AG04450 (cell line): ENCODE data around the gene GSTM3. TPM values are rescaled to one million over a fixed set of nuclear protein-coding genes. Genes with fewer than 3 reads are reported as not detected.
A peak's percentile ranks its signal among the peaks of the same experiment; 100 is the strongest.

Source experiments
- CTCF ChIA-PET: fragments of 300-600, 350-600 bp; formaldehyde crosslinking; extraction: SDS; loops from one replicate; lab custom pipeline; 2022; ENCODE audit warnings: antibody characterized with exemption, inconsistent platforms; lab: Charles Lee
- POLR2A ChIA-PET: fragments of 350-600 bp; formaldehyde crosslinking; extraction: SDS; loops from one replicate; lab custom pipeline; 2021; ENCODE audit warnings: antibody characterized with exemption, inconsistent platforms; lab: Yijun Ruan, JAX
- DNase-seq: peaks from one replicate; pipeline ENCODE4 v3.0.0-alpha.2; 2011; ENCODE audit warnings: low read depth, low spot score
- H3K27ac ChIP-seq: one replicate; pipeline ENCODE4 v1.5.1; 2012; ENCODE audit warnings: low read depth, low read length, control low read depth
- H3K27me3 ChIP-seq: one replicate; pipeline ENCODE4 v1.6.0; 2012; ENCODE audit warnings: low read length; ENCODE audit not compliant: control insufficient read depth, insufficient read depth
- H3K4me3 ChIP-seq: 2 replicates; pipeline ENCODE4 v1.5.1; 2011; ENCODE audit warnings: mild to moderate bottlenecking, low read depth, low read length, control low read depth
- H3K9me3 ChIP-seq: 2 replicates; pipeline ENCODE4 v1.5.1; 2012; ENCODE audit warnings: low read length; ENCODE audit not compliant: control insufficient read depth, insufficient read depth
- polyA plus RNA-seq: library from polyadenylated mRNA; depleted of rRNA; stranded (reverse); fragments of >200 nt; gene quantifications from 2 replicates; pipeline ENCODE4 v1.2.3, GENCODE V29; 2011
- TF ChIP-seq, protein P1 (sequence below): IDR thresholded peaks from 2 replicates; pipeline ENCODE4 v1.5.1; 2011; ENCODE audit warnings: low read depth, low read length, control low read depth, inconsistent platforms

Gene GSTM3
- polyA plus RNA-seq, 1 experiment: 299 TPM

- DNase-seq: no peak
- Histone ChIP-seq H3K27ac (no peak overlapping the region), H3K9me3 (peaks cover 8% of the 10 kb centered on the region), H3K4me3 (no peak overlapping the region), H3K27me3 (peaks cover 2% of the 10 kb centered on the region)
- ChIA-PET POLR2A (interaction anchor here (0.7 kb wide), 1 partner anchor 237 kb away, joined by 3 read pairs; no protein-coding TSS in a partner anchor), CTCF (interaction anchor here (1.2 to 21.6 kb wide), 4 partner anchors 9 to 196 kb away, joined by 3 to 535 read pairs (median 4); partner anchors contain the start of gene AHCYL1)
- TF ChIP-seq, protein P1, sequence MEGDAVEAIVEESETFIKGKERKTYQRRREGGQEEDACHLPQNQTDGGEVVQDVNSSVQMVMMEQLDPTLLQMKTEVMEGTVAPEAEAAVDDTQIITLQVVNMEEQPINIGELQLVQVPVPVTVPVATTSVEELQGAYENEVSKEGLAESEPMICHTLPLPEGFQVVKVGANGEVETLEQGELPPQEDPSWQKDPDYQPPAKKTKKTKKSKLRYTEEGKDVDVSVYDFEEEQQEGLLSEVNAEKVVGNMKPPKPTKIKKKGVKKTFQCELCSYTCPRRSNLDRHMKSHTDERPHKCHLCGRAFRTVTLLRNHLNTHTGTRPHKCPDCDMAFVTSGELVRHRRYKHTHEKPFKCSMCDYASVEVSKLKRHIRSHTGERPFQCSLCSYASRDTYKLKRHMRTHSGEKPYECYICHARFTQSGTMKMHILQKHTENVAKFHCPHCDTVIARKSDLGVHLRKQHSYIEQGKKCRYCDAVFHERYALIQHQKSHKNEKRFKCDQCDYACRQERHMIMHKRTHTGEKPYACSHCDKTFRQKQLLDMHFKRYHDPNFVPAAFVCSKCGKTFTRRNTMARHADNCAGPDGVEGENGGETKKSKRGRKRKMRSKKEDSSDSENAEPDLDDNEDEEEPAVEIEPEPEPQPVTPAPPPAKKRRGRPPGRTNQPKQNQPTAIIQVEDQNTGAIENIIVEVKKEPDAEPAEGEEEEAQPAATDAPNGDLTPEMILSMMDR: no peak
Measured at GRCh38 chr1:109785446-109786111, 44.7 kb upstream of the GSTM3 start.

GRCh38 chr1:109784551-109785252 lies 43.9 kb upstream of the GSTM3 start:
- Histone ChIP-seq H3K27ac (no peak overlapping the region), H3K4me3 (no peak overlapping the region), H3K27me3 (peaks cover 2% of the 10 kb centered on the region), H3K9me3 (peaks cover 12% of the 10 kb centered on the region)
- ChIA-PET CTCF (interaction anchor here (1.2 to 21.6 kb wide), 2 partner anchors 9 to 197 kb away, joined by 4 to 535 read pairs; partner anchors contain the start of gene AHCYL1), POLR2A (interaction anchor here (0.7 to 1.0 kb wide), 2 partner anchors 199 to 237 kb away, joined by 3 to 4 read pairs; partner anchors contain the start of gene AHCYL1)
- TF ChIP-seq, protein P1: no peak
- DNase-seq: no peak

DNA sequence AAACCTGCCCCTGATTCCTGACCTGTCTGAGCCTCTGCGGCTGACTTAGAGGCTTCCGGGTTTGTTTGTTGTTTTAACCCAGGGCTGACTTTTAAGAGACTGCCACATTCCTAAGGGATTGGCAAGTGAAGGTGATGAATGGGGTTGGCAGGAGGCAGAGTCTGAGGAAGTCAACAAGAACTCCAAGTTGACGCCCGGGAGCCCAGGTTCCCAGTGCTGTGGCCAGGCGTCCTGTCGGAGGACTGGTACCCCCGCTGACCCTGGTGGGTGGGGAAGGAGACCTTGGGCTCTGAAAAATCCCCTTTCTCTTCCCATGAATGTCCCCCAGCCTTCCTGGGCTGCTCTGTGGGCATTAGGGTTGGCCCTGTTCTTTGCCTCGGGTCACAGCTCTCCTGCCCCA lies 42.6 kb upstream of the GSTM3 start:
- Histone ChIP-seq H3K27me3 (peaks cover 2% of the 10 kb centered on the region), H3K9me3 (peaks cover 12% of the 10 kb centered on the region), H3K4me3 (no peak overlapping the region), H3K27ac (peak overlapping the region; percentile 71)
- CTCF ChIA-PET: interaction anchor here (1.2 to 21.6 kb wide), 4 partner anchors 8 to 198 kb away, joined by 4 to 535 read pairs (median 16); partner anchors contain the start of gene AHCYL1
- POLR2A ChIA-PET: interaction anchor here (0.7 to 2.2 kb wide), 3 partner anchors 9 to 213 kb away, joined by 4 to 9 read pairs (median 8); partner anchors contain the start of gene AHCYL1
- DNase-seq: no peak
- TF ChIP-seq, protein P1: no peak

DNA sequence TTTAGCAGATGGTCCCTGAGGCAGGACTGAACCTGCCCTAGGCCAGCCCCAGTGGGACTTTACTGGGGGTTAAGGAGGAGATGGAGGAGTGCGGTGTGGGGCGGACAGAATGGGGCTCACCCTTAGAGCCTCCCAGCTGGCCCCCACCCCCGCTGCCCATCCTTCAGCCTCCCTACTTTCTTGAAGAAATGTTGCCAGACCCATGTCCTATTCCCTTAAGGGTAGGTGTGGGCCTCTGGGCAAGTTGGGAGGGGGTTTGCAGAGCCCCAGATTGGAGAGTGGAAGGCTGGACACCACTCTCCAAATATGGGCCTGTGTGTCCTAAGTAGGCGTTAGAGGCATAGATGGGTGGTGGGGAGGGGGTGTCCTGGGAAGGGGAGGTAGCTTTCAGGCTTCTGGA lies 42.1 kb upstream of the GSTM3 start:
- Histone ChIP-seq H3K27me3 (peaks cover 2% of the 10 kb centered on the region), H3K9me3 (peaks cover 9% of the 10 kb centered on the region), H3K27ac (peak overlapping the region; percentile 71), H3K4me3 (no peak overlapping the region)
- CTCF ChIA-PET: interaction anchor here (1.7 to 21.6 kb wide), 4 partner anchors 9 to 229 kb away, joined by 8 to 535 read pairs (median 16); partner anchors contain the start of gene AHCYL1
- POLR2A ChIA-PET: interaction anchor here (0.7 to 2.2 kb wide), 4 partner anchors 9 to 213 kb away, joined by 4 to 9 read pairs (median 6); partner anchors contain the start of gene AHCYL1
- DNase-seq: no peak
- TF ChIP-seq, protein P1: no peak
